Stimulated activated naive CD8-positive, alpha-beta T cell treated with anti-CD3 and anti-CD28 coated beads, Interleukin-15, amount 100 ng/mL, for 72 hours (primary cell): ENCODE results near the gene MYOZ1.

Experiments used
- ATAC-seq: fragments of 150-1000 bp; cut with Tn5 transposase; 2 replicates; pipeline ENCODE4 v1.10.0; 2021; ENCODE audit warnings: mild to moderate bottlenecking, moderate library complexity
- DNase-seq, 2 donors: peaks; one replicate each; pipeline ENCODE4 v3.0.0; 2021 to 2022
- H3K27ac Mint-ChIP-seq, 2 donors: one replicate each; pipeline ENCODE4 v1.8.0; 2022; ENCODE audit warnings: mild to moderate bottlenecking in 2 of 2, mixed read lengths in 2 of 2, moderate library complexity in 2 of 2
- H3K27me3 Mint-ChIP-seq: one replicate; pipeline ENCODE4 v1.8.0; 2022; ENCODE audit warnings: mixed read lengths
- H3K4me1 Mint-ChIP-seq: one replicate; pipeline ENCODE4 v1.8.0; 2022; ENCODE audit warnings: mild to moderate bottlenecking, mixed read lengths
- H3K4me3 Mint-ChIP-seq, 2 donors: one replicate each; pipeline ENCODE4 v1.8.0; 2022; ENCODE audit warnings: mild to moderate bottlenecking in 2 of 2, mixed read lengths in 2 of 2, moderate library complexity in 1 of 2
- H3K9me3 Mint-ChIP-seq, 2 donors: one replicate each; pipeline ENCODE4 v1.8.0; 2022; ENCODE audit warnings: mixed read lengths in 2 of 2

Gene MYOZ1

DNA sequence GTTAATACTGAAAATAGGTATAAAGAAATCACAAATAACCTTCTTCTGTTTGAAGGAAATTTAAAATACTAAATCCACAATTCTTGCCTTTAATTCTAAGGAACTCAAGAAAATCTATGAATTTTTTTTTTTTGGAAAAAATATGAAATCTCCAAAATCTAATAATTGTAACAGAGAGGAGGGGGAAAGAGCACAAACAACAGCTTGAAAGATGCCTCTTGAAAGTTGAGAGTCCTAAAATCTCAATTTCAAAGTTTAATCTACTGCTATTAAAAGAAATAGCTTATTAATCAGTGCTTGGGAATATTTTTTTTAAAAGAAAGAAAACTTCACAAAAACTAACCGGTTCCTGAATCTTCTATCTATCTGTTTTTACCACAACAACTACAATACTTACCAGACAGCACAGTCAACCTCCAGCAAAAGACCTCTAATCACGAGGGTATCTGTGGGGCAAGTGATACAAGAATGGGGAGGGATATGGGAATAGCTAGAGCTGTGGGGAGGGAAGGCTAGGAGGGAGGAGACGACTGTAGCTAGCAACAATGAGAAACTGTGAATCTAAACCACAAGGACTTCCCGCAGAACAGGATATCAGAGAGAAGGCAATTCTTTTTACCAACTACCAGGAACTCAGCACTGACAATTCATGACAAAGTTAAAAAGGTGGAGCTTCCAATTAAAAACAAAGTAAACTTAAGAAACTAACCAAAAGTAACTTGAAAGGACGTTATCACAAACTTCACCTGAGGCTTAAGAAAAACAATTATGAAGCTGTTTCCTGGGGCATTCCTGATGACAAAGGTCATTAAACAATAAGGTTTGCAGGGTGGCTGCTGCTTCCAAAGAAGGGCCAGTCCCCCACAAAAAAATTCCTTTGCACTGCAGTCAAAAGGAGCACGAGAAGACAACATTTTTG lies 50.1 kb downstream of the MYOZ1 start, which contains the start of gene USP54:
Gene USP54 (minus strand): TSS at position 462 of the 919 bp plus-strand sequence. CDS start 15,684 bp downstream, outside the sequence.
- Mint-ChIP-seq H3K27me3 (no peaks in the 10 kb centered on the region), H3K27ac (peak within 1 kb of the TSS in 1 of 2 donors; percentile 59), H3K4me1 (peaks cover 22% of the 10 kb centered on the region), H3K4me3 (peak within 1 kb of the TSS; percentile 58 to 59), H3K9me3 (no peaks in the 10 kb centered on the region)
- ATAC-seq (peak; percentile 56), DNase-seq (no peak)

DNA sequence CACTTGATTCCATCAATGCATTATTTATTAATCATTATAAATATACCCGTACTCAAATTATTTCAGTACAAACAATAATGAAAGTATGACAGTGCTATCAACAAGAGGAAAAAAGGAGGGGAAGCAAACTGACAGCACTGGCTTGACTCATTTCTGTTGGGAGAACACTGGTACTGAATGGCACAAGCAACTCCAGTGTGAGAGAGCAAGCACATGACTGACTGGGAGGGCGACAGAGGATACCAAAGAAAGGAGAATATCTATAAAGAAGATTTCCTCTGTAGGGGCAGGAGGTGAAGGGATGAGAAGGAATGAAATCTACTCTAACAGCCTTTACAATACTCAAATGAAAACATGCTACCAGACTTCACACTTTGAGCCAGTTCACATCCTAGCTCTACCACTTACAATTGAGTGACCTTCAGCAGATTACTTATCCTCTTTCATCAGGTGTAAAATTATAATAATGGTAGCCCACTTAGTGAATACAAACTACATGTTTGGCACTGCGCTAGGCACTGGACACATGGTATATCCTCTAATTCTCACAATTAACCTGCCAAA lies 51.6 kb downstream of the MYOZ1 start:
- Mint-ChIP-seq H3K4me3 (no peak overlapping the region), H3K27me3 (no peaks in the 10 kb centered on the region), H3K9me3 (no peaks in the 10 kb centered on the region), H3K27ac (no peak overlapping the region), H3K4me1 (peaks cover 22% of the 10 kb centered on the region)
- no peak for DNase-seq
- ATAC-seq = no peak

DNA sequence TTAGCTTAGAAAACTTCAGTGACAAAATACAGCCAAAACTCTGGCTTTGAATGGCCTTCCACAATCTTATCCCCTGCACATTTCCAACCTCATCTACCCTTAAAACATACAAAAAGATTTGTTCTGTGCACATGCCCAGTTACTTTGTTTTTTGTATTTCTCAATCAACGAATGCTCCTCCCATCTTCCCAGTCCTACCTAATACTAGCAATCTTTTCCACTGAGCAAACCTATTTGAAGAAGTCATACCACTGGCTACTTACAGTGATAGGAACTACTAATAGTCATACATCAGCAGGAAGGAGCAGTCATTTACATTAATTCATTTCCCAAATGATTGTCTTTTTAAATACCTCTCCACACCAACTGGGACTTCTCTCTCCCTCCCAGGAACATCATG lies 52.6 kb downstream of the MYOZ1 start:
- peaks cover 22% of the 10 kb centered on the region for H3K4me1 Mint-ChIP-seq
- H3K4me3 Mint-ChIP-seq = no peak overlapping the region
- H3K9me3 Mint-ChIP-seq = no peaks in the 10 kb centered on the region
- DNase-seq = no peak
- ATAC-seq = no peak
- no peak overlapping the region for H3K27ac Mint-ChIP-seq
- no peaks in the 10 kb centered on the region for H3K27me3 Mint-ChIP-seq

GRCh38 chr10:73586583-73586984 lies 54.7 kb downstream of the MYOZ1 start:
- DNase-seq (no peak), ATAC-seq (no peak)
- Mint-ChIP-seq H3K27ac (no peak overlapping the region), H3K9me3 (no peaks in the 10 kb centered on the region), H3K4me3 (no peak overlapping the region), H3K27me3 (no peaks in the 10 kb centered on the region), H3K4me1 (peaks cover 8% of the 10 kb centered on the region)

DNA sequence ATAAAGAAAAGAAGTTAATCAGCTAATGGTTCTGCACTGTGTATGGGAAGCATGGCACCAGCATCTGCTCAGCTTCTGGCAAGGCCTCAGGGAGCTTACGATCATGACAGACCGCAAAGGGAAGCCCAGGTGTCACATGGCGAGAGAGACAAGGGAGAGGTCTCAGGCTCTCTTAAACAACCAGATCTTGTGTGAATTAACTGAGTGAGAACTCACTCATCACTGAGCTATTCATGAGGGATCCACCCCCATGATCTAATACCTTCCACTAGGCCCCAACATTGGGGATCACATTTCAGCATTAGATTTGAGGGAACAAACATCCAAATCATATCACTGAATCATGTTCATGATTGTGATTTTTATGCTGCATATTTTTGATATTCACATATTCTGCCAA lies 55.9 kb downstream of the MYOZ1 start:
- Mint-ChIP-seq H3K9me3 (no peaks in the 10 kb centered on the region), H3K4me1 (no peaks in the 10 kb centered on the region), H3K27ac (no peak overlapping the region), H3K27me3 (no peaks in the 10 kb centered on the region), H3K4me3 (no peak overlapping the region)
- DNase-seq = no peak
- no peak for ATAC-seq

GRCh38 chr10:73584737-73585136 lies 56.5 kb downstream of the MYOZ1 start:
- Mint-ChIP-seq H3K27ac (no peak overlapping the region), H3K4me3 (no peak overlapping the region), H3K9me3 (no peaks in the 10 kb centered on the region), H3K27me3 (no peaks in the 10 kb centered on the region), H3K4me1 (no peaks in the 10 kb centered on the region)
- ATAC-seq = no peak
- DNase-seq = no peak

GRCh38 chr10:73581918-73582317 lies 59.4 kb downstream of the MYOZ1 start:
- DNase-seq = no peak
- no peak overlapping the region for H3K4me3 Mint-ChIP-seq
- no peak overlapping the region for H3K27ac Mint-ChIP-seq
- H3K9me3 Mint-ChIP-seq = no peaks in the 10 kb centered on the region
- no peaks in the 10 kb centered on the region for H3K4me1 Mint-ChIP-seq
- no peaks in the 10 kb centered on the region for H3K27me3 Mint-ChIP-seq
- ATAC-seq = no peak
